Kidney (tissue), 14 donors: ENCODE measurements around the gene PGAM2. TPM values are rescaled to one million over a fixed set of nuclear protein-coding genes. Genes with fewer than 3 reads are reported as not detected.

Experiments used
- DNase-seq, 5 donors: peaks; one replicate each; pipeline ENCODE4 v3.0.0-alpha.2; 2013 to 2020
- FAIRE-seq: peaks from 2 replicates; lab custom pipeline; 2012; peaks lifted over from hg19 to GRCh38; lab: Jason Lieb, UNC
- H3K27ac ChIP-seq, 2 donors: one replicate each; pipeline ENCODE4 v1.7.0; 2013; ENCODE audit warnings: low read depth in 2 of 2, low read length in 2 of 2, inconsistent platforms in 1 of 2
- H3K27me3 ChIP-seq: one replicate; pipeline ENCODE4 v1.7.1; 2013; ENCODE audit warnings: low read length, inconsistent platforms; ENCODE audit not compliant: control insufficient read depth, insufficient read depth
- H3K36me3 ChIP-seq, 3 donors: one replicate each; pipeline versions ENCODE4 v1.7.0 to v1.7.1; 2013; ENCODE audit warnings: low read length in 3 of 3, control low read depth in 1 of 3, inconsistent platforms in 1 of 3; ENCODE audit not compliant: insufficient read depth in 3 of 3, control insufficient read depth in 2 of 3
- H3K4me1 ChIP-seq, 3 donors: one replicate each; pipeline versions ENCODE4 v1.7.0 to v1.7.1; 2013; ENCODE audit warnings: low read length in 3 of 3, inconsistent platforms in 1 of 3, low read depth in 1 of 3; ENCODE audit not compliant: control insufficient read depth in 2 of 3, insufficient read depth in 2 of 3
- H3K4me3 ChIP-seq, 3 donors: one replicate each; pipeline versions ENCODE4 v1.7.0 to v1.8.1; 2013; ENCODE audit warnings: low read length in 3 of 3, control low read depth in 1 of 3, inconsistent platforms in 1 of 3
- H3K9ac ChIP-seq, 3 donors: one replicate each; pipeline versions ENCODE4 v1.7.0 to v1.7.1; 2013; ENCODE audit warnings: low read length in 3 of 3, control low read depth in 1 of 3, inconsistent platforms in 1 of 3
- H3K9me3 ChIP-seq, 3 donors: one replicate each; pipeline versions ENCODE4 v1.7.0 to v1.7.1; 2013; ENCODE audit warnings: low read length in 3 of 3, control low read depth in 1 of 3, inconsistent platforms in 1 of 3; ENCODE audit not compliant: control insufficient read depth in 2 of 3, insufficient read depth in 1 of 3
- intact Hi-C: fragments of 100-400 bp; cut with DNase I; formaldehyde crosslinking; loops from one replicate; pipeline ENCODE4 v1.11.1; 2022
- polyA plus RNA-seq: library from polyadenylated mRNA; stranded (reverse); fragments of 350-450 nt; fragmentation: Illumina TruSeq; extraction: RNeasy Lipid Tissue Mini Kit (QIAGEN cat#74804); gene quantifications from one replicate; pipeline ENCODE4 v1.2.3, GENCODE V29; 2014; ENCODE audit warnings: low read depth, low replicate concordance; ENCODE audit not compliant: insufficient read depth
- total RNA-seq: library from RNA; stranded (reverse); fragmentation: NEBNext Ultra II Directional; extraction: Animal tissue kit (Norgen Biotek cat#: 25700); gene quantifications from one replicate; pipeline ENCODE4 v1.2.1, GENCODE V29; 2021
- TF ChIP-seq, protein P1 (sequence below): IDR thresholded peaks from 3 replicates; pipeline ENCODE4 v1.5.1; 2012; ENCODE audit warnings: mild to moderate bottlenecking, moderate library complexity, borderline replicate concordance; ENCODE audit not compliant: insufficient read depth; ENCODE audit errors: extremely low read depth
- donor health status: control.
- donor health status: control.
- donor health status: control.
- donor health status: control.
- donor health status: control.
- donor health status: DM: yes; HTN: yes; CAD: no.
- donor health status: Normal renal cell carcinoma (clear cell type).

PGAM2 gene
- total and polyA plus RNA-seq, 2 donors from 2014 or later: 2.1 to 37.7 TPM

DNA sequence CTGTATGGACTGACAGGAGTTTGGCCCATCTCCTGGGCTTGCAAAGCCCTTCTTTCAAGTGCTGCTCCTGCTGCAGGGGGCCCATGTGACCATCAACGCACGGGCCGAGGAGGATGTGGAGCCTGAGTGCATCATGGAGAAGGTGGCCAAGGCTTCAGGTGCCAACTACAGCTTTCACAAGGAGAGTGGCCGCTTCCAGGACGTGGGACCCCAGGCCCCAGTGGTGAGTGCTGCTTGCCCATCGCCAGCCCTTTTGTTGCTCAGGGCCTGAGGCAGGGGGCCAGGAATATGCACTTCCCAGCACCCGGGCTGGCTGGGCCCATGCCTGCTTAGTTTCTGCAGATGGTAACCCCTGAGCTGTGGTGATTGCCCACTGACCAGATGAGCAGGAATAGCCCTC, 8.7 kb downstream of the PGAM2 start:
- FAIRE-seq: no peak
- Histone ChIP-seq H3K27ac (no peak overlapping the region), H3K27me3 (no peaks in the 10 kb centered on the region), H3K4me3 (no peak overlapping the region), H3K36me3 (peaks cover 4 to 51% (median 47%) of the 10 kb centered on the region in 3 donors), H3K9me3 (no peaks in the 10 kb centered on the region), H3K4me1 (no peaks in the 10 kb centered on the region), H3K9ac (no peak overlapping the region)
- intact Hi-C loops: no loop called here
- DNase-seq: peak in 2 of 5 donors; percentile 13 to 55
- TF ChIP-seq, protein P1, sequence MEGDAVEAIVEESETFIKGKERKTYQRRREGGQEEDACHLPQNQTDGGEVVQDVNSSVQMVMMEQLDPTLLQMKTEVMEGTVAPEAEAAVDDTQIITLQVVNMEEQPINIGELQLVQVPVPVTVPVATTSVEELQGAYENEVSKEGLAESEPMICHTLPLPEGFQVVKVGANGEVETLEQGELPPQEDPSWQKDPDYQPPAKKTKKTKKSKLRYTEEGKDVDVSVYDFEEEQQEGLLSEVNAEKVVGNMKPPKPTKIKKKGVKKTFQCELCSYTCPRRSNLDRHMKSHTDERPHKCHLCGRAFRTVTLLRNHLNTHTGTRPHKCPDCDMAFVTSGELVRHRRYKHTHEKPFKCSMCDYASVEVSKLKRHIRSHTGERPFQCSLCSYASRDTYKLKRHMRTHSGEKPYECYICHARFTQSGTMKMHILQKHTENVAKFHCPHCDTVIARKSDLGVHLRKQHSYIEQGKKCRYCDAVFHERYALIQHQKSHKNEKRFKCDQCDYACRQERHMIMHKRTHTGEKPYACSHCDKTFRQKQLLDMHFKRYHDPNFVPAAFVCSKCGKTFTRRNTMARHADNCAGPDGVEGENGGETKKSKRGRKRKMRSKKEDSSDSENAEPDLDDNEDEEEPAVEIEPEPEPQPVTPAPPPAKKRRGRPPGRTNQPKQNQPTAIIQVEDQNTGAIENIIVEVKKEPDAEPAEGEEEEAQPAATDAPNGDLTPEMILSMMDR: no peak

DNA sequence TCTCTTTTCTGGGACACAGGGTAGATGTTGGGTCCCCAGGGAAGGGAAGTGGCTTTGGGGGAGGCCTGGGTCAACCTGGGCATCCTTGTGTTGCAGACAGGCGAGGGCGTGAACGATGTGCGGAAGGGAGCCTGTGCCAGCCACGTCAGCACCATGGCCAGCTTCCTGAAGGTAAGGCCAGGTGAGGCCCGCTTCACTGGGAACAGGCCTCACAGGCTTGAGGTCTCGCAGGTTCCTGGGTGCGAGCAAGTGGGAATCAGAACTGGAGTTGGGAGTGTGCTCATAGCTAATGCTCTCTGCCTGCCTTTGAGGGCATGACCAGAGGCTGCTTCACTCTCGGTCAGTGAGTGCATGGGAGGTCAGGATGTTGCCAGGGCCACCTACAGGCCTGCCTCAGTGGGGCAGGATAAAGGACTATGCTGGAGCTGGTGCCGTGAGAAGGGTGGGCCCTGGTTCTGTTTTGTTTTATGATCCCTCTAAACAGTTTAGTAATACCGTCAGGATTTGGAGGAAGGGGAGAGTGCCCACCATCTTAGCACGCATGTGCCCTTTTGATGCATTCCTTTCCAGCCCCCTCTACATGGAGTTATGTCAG, 12.5 kb downstream of the PGAM2 start:
- peaks cover 4 to 48% (median 38%) of the 10 kb centered on the region in 3 donors for H3K36me3 ChIP-seq
- FAIRE-seq: no peak
- DNase-seq: peak in 2 of 5 donors; percentile 18 to 59
- H3K9ac ChIP-seq: no peak overlapping the region
- no peak overlapping the region for H3K4me3 ChIP-seq
- H3K9me3 ChIP-seq: no peaks in the 10 kb centered on the region
- no peaks in the 10 kb centered on the region for H3K27me3 ChIP-seq
- TF ChIP-seq, protein P1: no peak
- H3K4me1 ChIP-seq: peaks cover 0 to 3% (median 0%) of the 10 kb centered on the region in 3 donors
- intact Hi-C loops: no loop called here
- H3K27ac ChIP-seq: no peak overlapping the region

DNA sequence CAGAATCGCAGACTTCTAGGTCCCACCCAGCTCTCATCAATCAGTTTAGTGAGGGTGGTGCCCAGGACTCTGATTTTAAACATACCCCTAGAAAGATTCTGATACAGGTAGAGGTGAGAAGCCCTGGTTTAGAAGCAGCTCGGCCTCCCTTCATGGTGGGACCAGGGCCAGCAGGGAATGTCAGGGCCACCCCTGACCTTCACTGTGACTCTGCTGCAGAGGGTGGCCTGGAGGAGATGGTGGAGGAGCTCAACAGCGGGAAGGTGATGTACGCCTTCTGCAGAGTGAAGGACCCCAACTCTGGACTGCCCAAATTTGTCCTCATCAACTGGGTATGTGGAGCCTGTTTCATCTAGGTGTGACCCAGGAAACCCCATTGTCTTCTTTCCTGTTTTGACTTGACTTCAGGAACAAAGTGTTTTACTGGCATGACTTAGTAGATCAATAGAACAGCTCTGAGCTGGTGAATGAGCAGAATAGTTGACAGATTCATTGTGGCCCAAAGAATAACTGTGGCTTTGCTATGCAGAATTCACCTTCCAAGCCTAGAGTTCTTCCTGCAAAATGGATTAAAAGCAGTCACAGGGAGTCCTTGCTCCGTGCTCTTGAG, 13.7 kb downstream of the PGAM2 start:
- FAIRE-seq (no peak), DNase-seq (peak in 1 of 5 donors; percentile 9)
- Histone ChIP-seq H3K9me3 (no peaks in the 10 kb centered on the region), H3K9ac (no peak overlapping the region), H3K4me3 (no peak overlapping the region), H3K36me3 (peaks cover 4 to 36% (median 27%) of the 10 kb centered on the region in 3 donors), H3K27ac (no peak overlapping the region), H3K27me3 (no peaks in the 10 kb centered on the region), H3K4me1 (peaks cover 0 to 5% (median 0%) of the 10 kb centered on the region in 3 donors)
- intact Hi-C loops: no loop called here
- TF ChIP-seq, protein P1: no peak
